KMS-11 (cell line): ENCODE measurements around the gene DHX30.

Experiments used
- H2AFZ ChIP-seq: fragments of 200-600 bp; sonication (generic); 2 replicates; pipeline ENCODE4 v1.6.1; 2016; ENCODE audit warnings: antibody characterized with exemption, mixed run types, low read depth
- H3K27ac ChIP-seq: fragments of 200-600 bp; sonication (generic); 2 replicates; pipeline ENCODE4 v1.6.1; 2016; ENCODE audit warnings: mild to moderate bottlenecking, mixed run types
- H3K27me3 ChIP-seq: fragments of 200-600 bp; sonication (generic); 2 replicates; pipeline ENCODE4 v1.6.1; 2017; ENCODE audit warnings: mild to moderate bottlenecking, low read depth, mixed run types, moderate library complexity; ENCODE audit not compliant: insufficient read depth
- H3K36me3 ChIP-seq: fragments of 200-600 bp; sonication (generic); 2 replicates; pipeline ENCODE4 v1.6.1; 2017; ENCODE audit warnings: mild to moderate bottlenecking, mixed run types; ENCODE audit not compliant: insufficient read depth
- H3K4me1 ChIP-seq: fragments of 200-600 bp; sonication (generic); 2 replicates; pipeline ENCODE4 v1.6.1; 2016; ENCODE audit warnings: mild to moderate bottlenecking, low read depth, mixed run types; ENCODE audit not compliant: poor library complexity, severe bottlenecking
- H3K4me2 ChIP-seq: fragments of 200-600 bp; sonication (generic); 2 replicates; pipeline ENCODE4 v1.7.0; 2016; ENCODE audit warnings: mild to moderate bottlenecking, mixed run types
- H3K4me3 ChIP-seq: fragments of 200-600 bp; sonication (generic); IDR thresholded peaks from 2 replicates; pipeline ENCODE4 v1.6.1; 2017; ENCODE audit warnings: low read depth, low read length, mixed read lengths; ENCODE audit not compliant: insufficient read depth
- H3K79me2 ChIP-seq: fragments of 200-600 bp; sonication (generic); 2 replicates; pipeline ENCODE4 v1.6.1; 2016; ENCODE audit warnings: low read depth, mixed run types; ENCODE audit not compliant: insufficient read depth
- H3K9ac ChIP-seq: fragments of 200-600 bp; sonication (generic); 2 replicates; pipeline ENCODE4 v1.6.1; 2016; ENCODE audit warnings: mild to moderate bottlenecking, mixed run types
- H4K20me1 ChIP-seq: fragments of 200-600 bp; sonication (generic); 2 replicates; pipeline ENCODE4 v1.6.1; 2016; ENCODE audit warnings: mild to moderate bottlenecking, mixed run types; ENCODE audit not compliant: insufficient read depth
- TF ChIP-seq, protein P1 (sequence below): fragments of 200-600 bp; sonication (generic); conservative IDR thresholded peaks from 2 replicates; pipeline ENCODE4 v1.6.1; 2017; ENCODE audit warnings: low read depth, mild to moderate bottlenecking, antibody characterized with exemption, low read length, moderate library complexity, mixed read lengths

Gene DHX30

DNA sequence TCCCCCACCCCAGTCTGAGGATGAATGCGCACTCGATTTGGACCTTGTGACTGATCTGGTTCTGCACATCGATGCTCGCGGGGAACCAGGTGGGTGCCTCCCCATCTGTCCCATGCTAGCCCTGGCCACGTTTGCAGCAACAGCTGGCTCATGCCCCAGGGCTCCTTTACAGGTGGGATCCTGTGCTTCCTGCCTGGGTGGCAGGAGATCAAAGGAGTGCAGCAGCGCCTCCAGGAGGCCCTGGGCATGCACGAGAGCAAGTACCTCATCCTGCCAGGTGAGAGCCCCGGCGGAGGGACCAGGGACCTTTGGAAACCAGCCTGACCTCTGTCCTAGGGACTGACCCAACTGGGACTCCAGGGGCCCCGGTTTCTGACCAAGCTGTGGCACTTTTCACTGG, 44.3 kb downstream of the DHX30 start:
- H4K20me1 ChIP-seq = no peaks in the 10 kb centered on the region
- TF ChIP-seq, protein P1, sequence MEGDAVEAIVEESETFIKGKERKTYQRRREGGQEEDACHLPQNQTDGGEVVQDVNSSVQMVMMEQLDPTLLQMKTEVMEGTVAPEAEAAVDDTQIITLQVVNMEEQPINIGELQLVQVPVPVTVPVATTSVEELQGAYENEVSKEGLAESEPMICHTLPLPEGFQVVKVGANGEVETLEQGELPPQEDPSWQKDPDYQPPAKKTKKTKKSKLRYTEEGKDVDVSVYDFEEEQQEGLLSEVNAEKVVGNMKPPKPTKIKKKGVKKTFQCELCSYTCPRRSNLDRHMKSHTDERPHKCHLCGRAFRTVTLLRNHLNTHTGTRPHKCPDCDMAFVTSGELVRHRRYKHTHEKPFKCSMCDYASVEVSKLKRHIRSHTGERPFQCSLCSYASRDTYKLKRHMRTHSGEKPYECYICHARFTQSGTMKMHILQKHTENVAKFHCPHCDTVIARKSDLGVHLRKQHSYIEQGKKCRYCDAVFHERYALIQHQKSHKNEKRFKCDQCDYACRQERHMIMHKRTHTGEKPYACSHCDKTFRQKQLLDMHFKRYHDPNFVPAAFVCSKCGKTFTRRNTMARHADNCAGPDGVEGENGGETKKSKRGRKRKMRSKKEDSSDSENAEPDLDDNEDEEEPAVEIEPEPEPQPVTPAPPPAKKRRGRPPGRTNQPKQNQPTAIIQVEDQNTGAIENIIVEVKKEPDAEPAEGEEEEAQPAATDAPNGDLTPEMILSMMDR = no peak

DNA sequence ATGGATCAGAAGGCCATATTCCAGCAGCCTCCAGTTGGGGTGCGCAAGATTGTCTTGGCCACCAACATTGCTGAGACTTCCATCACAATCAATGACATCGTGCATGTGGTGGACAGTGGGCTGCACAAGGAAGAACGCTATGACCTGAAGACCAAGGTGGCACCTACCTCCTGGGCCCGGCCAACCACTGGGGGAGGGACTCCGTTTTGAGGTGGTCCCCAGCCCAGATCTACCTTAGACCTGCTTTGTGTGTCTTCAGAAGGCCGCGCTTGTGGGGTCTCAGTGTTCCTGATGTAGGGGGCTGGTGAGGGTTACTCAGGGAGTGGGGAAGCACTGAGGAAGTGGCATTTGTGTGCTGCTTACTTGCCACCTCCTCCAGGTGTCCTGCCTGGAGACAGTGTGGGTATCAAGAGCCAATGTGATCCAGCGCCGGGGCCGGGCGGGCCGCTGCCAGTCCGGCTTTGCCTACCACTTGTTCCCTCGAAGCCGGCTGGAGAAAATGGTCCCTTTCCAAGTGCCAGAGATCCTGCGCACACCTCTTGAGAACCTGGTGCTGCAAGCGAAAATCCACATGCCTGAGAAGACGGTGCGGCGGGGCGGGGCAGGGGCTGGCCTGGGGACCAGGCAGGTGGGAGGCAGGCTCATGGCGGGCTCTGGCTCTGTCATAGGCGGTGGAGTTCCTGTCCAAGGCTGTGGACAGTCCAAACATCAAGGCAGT, 45.0 kb downstream of the DHX30 start:
- no peaks in the 10 kb centered on the region for H3K36me3 ChIP-seq
- H3K79me2 ChIP-seq = no peaks in the 10 kb centered on the region

More for the DNA sequence above, 44.3 kb downstream of the DHX30 start:
- Histone ChIP-seq H3K4me1 (no peaks in the 10 kb centered on the region), H2AFZ (no peak overlapping the region), H3K27me3 (no peaks in the 10 kb centered on the region), H3K4me3 (no peak overlapping the region), H3K27ac (no peak overlapping the region), H3K36me3 (no peaks in the 10 kb centered on the region), H3K4me2 (no peak overlapping the region), H3K9ac (no peak overlapping the region), H3K79me2 (no peaks in the 10 kb centered on the region)

GRCh38 chr3:47848599-47849117, 45.7 kb downstream of the DHX30 start:
- Histone ChIP-seq H3K36me3 (no peaks in the 10 kb centered on the region), H3K27ac (no peak overlapping the region), H3K4me2 (no peak overlapping the region), H3K4me1 (no peaks in the 10 kb centered on the region), H3K9ac (no peak overlapping the region), H3K4me3 (no peak overlapping the region), H3K27me3 (no peaks in the 10 kb centered on the region), H4K20me1 (no peaks in the 10 kb centered on the region), H2AFZ (no peak overlapping the region), H3K79me2 (no peaks in the 10 kb centered on the region)
- TF ChIP-seq, protein P1 = no peak

More for the DNA sequence above, 45.0 kb downstream of the DHX30 start:
- no peak overlapping the region for H2AFZ ChIP-seq
- no peak overlapping the region for H3K4me3 ChIP-seq
- TF ChIP-seq, protein P1 = no peak
- no peaks in the 10 kb centered on the region for H4K20me1 ChIP-seq
- H3K4me2 ChIP-seq = no peak overlapping the region
- no peaks in the 10 kb centered on the region for H3K4me1 ChIP-seq
- H3K9ac ChIP-seq = no peak overlapping the region
- H3K27ac ChIP-seq = no peak overlapping the region
- H3K27me3 ChIP-seq = no peaks in the 10 kb centered on the region

DNA sequence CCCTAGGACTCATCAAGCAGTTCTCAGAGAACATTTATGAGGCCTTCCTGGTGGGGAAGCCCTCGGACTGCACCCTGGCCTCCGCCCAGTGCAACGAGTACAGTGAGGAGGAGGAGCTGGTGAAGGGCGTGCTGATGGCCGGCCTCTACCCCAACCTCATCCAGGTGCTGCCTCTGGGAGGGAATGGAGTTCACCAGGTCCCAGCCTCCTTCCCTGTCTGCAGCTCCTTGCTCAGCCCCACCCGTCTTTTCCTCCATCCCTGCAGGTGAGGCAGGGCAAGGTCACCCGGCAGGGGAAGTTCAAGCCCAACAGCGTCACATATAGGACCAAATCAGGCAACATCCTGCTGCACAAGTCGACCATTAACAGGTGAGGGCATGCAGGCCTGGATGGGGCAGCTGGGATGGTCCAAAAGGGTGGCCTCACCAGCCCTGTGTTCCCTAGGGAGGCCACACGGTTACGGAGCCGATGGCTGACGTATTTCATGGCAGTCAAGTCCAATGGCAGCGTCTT, 46.3 kb downstream of the DHX30 start:
- TF ChIP-seq, protein P1 = no peak
- Histone ChIP-seq H3K4me1 (no peaks in the 10 kb centered on the region), H2AFZ (no peak overlapping the region), H3K79me2 (no peaks in the 10 kb centered on the region), H4K20me1 (no peaks in the 10 kb centered on the region), H3K27me3 (no peaks in the 10 kb centered on the region), H3K4me2 (no peak overlapping the region), H3K27ac (no peak overlapping the region), H3K4me3 (no peak overlapping the region), H3K9ac (no peak overlapping the region), H3K36me3 (no peaks in the 10 kb centered on the region)
